ENCODE data around the gene DCAF16.
"Not testable (repeated sequence)": the region's sequence is repeated elsewhere in the genome, so short reads cannot be mapped to it uniquely, and the experiment has no call there.

DNA sequence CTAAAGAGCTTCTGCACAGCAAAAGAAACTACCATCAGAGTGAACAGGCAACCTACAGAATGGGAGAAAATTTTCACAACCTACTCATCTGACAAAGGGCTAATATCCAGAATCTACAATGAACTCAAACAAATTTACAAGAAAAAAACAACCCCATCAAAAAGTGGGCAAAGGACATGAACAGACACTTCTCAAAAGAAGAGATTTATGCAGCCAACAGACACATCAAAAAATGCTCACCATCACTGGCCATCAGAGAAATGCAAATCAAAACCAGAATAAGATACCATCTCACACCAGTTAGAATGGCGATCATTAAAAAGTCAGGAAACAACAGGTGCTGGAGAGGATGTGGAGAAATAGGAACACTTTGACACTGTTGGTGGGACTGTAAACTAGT lies 39.7 kb upstream of the DCAF16 start:
- TF ChIP-seq, protein P1, sequence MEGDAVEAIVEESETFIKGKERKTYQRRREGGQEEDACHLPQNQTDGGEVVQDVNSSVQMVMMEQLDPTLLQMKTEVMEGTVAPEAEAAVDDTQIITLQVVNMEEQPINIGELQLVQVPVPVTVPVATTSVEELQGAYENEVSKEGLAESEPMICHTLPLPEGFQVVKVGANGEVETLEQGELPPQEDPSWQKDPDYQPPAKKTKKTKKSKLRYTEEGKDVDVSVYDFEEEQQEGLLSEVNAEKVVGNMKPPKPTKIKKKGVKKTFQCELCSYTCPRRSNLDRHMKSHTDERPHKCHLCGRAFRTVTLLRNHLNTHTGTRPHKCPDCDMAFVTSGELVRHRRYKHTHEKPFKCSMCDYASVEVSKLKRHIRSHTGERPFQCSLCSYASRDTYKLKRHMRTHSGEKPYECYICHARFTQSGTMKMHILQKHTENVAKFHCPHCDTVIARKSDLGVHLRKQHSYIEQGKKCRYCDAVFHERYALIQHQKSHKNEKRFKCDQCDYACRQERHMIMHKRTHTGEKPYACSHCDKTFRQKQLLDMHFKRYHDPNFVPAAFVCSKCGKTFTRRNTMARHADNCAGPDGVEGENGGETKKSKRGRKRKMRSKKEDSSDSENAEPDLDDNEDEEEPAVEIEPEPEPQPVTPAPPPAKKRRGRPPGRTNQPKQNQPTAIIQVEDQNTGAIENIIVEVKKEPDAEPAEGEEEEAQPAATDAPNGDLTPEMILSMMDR (IDR thresholded peaks at IDR 0.05) = not testable (repeated sequence)
- TF ChIP-seq EZH2 (IDR thresholded peaks at IDR 0.05; ENCODE audit: borderline replicate concordance, insufficient read depth, low read depth, low read length, poor library complexity, severe bottlenecking) = not testable (repeated sequence)
